GM12891 (cell line): ENCODE measurements around the gene PIGZ.

Source experiments
- DNase-seq: peaks from one replicate; pipeline ENCODE4 v3.0.0; 2011; ENCODE audit warnings: low spot score; ENCODE audit not compliant: insufficient read length
- FAIRE-seq: peaks from 2 replicates; lab custom pipeline; 2011; peaks lifted over from hg19 to GRCh38; lab: Jason Lieb, UNC
- PAX5 ChIP-seq: IDR thresholded peaks from 2 replicates; pipeline ENCODE4 v1.6.1; 2011; ENCODE audit warnings: low read length, moderate library complexity, mild to moderate bottlenecking; ENCODE audit not compliant: insufficient read depth, severe bottlenecking
- POLR2A ChIP-seq: IDR thresholded peaks from 2 replicates; pipeline ENCODE4 v1.6.1; 2011; ENCODE audit warnings: low read depth, low read length, control low read depth
- POLR2AphosphoS5 ChIP-seq: IDR thresholded peaks from 2 replicates; pipeline ENCODE4 v1.6.1; 2011; ENCODE audit warnings: low read depth, low read length, control low read depth
- POU2F2 ChIP-seq: IDR thresholded peaks from 2 replicates; pipeline ENCODE4 v1.6.1; 2011; ENCODE audit warnings: low read depth, mild to moderate bottlenecking, control low read depth, low read length, moderate library complexity
- SPI1 ChIP-seq: IDR thresholded peaks from 2 replicates; pipeline ENCODE4 v1.6.1; 2011; ENCODE audit warnings: low read depth, low read length, control low read depth
- TAF1 ChIP-seq: IDR thresholded peaks from 2 replicates; pipeline ENCODE4 v1.6.1; 2011; ENCODE audit warnings: low read depth, low read length, control low read depth

Gene PIGZ

DNA sequence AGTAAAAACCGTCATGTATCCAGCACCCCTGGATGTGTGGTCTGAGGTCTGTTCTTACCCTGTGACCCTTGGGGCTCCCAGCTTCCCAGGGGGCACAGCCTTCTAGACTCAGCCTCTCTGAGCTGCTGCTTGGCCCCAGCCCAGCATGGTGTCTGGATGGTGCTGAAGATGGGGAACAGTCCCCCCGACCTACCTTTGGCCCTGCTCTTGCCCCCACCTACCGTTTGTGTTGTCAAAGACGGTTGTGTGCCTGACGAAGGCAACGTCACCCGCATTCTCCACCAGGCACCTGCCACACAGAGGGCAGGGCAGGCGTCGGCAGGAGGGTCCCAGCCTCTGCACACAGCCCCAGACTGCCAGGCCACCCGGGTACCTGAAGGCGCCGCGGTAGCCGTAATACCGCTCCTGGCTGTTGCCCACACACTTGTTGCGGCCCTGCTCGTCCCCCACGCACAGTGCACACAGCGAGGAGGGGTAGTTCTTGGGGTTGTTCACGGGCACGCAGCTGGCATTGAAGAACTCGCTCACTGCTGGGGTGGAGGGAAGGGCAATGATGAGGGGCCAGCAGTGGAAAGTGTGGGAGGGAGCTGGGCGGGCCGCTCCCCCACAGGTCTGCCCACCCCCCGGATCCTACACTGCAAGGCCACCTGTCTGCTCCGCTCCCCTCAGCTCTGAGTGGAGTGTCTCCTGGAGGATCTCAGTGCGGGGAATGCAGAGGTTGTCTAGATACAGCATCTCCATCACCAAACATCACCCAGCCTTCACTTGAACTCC is 40.0 kb upstream of the PIGZ start:
- FAIRE-seq, result no peak
- no peak for TF ChIP-seq POLR2A
- no peak for TF ChIP-seq TAF1
- no peak for TF ChIP-seq SPI1
- no peak for TF ChIP-seq POU2F2
- TF ChIP-seq POLR2AphosphoS5, result no peak
- no peak for TF ChIP-seq PAX5

GRCh38 chr3:197007953-197008352 is 39.3 kb upstream of the PIGZ start:
- no peak for FAIRE-seq

More for the DNA sequence above, 40.0 kb upstream of the PIGZ start:
- no peak for DNase-seq

GRCh38 chr3:197007296-197007940 is 38.8 kb upstream of the PIGZ start:
- no peak for DNase-seq
- no peak for TF ChIP-seq TAF1
- no peak for FAIRE-seq

More at GRCh38 chr3:197007953-197008352, 39.3 kb upstream of the PIGZ start:
- DNase-seq, result no peak
- TF ChIP-seq SPI1, result no peak
- TF ChIP-seq PAX5, result no peak
- no peak for TF ChIP-seq POLR2AphosphoS5
- TF ChIP-seq POLR2A, result no peak
- no peak for TF ChIP-seq POU2F2
- TF ChIP-seq TAF1, result no peak

DNA sequence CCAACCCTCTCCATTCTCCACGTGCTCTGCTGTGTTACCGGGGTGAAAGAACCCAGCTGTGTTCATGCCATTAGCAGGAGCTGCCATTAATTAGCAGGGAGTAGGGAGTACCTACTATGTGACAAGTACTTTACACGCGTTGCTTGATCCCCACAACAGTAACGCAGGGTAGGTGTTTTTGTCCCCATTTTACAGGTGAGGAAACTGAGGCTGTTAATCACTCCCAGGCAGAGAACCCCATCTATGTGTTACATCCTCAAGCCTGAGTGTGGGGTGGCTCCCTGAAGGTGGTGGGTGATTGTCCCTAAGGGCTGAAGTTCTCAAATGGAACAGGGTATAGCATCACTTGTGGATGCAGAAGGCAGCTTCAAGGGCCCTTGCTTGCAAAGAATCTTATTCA is 38.2 kb upstream of the PIGZ start:
- no peak for TF ChIP-seq TAF1
- no peak for TF ChIP-seq POLR2A
- no peak for TF ChIP-seq POU2F2
- no peak for TF ChIP-seq POLR2AphosphoS5
- TF ChIP-seq PAX5, result no peak
- no peak for TF ChIP-seq SPI1
- FAIRE-seq, result no peak
- DNase-seq, result no peak

DNA sequence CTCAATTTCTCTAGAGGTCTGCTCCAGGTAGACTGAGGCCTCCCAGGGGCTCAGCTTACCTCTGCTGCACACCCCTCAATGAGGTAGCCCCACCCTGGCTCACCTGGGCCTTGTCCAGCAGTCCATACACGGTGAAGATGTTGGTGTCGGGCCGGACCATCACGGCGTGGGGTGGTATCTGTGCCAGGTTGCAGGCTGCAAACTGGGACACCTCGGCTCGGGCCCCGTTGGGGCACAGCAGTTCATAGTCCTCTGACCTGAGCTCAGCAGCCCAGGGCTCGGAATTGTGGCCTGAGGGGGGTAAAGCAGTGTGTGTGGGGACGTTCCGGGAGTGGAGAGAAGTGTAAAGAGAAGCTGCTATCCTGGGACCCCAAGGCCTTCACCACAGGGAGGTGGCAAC is 37.8 kb upstream of the PIGZ start:
- FAIRE-seq, result no peak
- TF ChIP-seq POU2F2 (no peak), POLR2A (no peak), SPI1 (no peak), PAX5 (no peak), POLR2AphosphoS5 (no peak), TAF1 (no peak)
- no peak for DNase-seq

- TF ChIP-seq POLR2AphosphoS5 (no peak), POU2F2 (no peak), POLR2A (no peak), PAX5 (no peak), TAF1 (no peak), SPI1 (no peak)
- FAIRE-seq (no peak), DNase-seq (no peak)
These were observed 35.1 kb upstream of the PIGZ start for GRCh38 chr3:197003461-197004385.

DNA sequence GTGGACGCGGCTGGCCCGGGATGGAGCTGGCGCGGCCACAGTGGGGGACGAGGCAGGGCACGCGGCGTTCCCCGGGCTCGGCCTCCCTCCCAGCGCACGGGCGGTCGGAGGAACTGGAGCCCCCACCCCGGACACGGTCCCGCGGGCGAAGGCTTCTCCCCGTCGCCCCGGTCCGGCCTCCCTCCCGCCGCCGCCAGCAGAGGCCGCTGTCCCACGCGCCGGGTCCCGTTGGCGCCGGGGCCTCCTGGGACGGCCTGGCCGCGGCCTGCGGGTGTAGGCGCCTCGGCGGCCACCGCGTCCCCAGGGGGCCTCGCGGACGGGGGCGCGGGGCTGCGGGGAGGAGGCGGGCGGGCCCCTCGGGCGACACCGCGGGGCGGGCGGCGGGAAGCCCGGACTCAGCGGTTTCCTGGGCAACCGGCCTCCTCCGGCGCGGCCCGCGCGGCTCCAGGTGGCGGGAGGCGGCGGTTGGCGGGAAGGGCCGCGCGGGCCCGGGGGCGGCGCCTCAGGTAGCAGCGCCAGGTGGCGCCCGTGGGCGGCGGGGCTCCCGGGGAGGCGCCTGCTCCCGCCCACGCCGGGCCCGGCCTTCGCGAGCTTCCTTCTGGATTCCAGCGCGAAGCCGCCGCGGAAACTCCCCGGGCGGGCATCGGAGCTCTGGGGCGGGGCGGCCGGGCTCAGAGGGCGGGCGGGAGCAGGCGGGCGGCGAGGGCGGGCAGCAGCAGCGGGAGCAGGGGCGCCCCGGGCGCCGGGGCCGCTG is 34.2 kb upstream of the PIGZ start:
- TF ChIP-seq POU2F2 (no peak), PAX5 (no peak), TAF1 (no peak), SPI1 (no peak), POLR2AphosphoS5 (no peak), POLR2A (no peak)
- peak; percentile 52 for FAIRE-seq
- DNase-seq, result peak; percentile 98

DNA sequence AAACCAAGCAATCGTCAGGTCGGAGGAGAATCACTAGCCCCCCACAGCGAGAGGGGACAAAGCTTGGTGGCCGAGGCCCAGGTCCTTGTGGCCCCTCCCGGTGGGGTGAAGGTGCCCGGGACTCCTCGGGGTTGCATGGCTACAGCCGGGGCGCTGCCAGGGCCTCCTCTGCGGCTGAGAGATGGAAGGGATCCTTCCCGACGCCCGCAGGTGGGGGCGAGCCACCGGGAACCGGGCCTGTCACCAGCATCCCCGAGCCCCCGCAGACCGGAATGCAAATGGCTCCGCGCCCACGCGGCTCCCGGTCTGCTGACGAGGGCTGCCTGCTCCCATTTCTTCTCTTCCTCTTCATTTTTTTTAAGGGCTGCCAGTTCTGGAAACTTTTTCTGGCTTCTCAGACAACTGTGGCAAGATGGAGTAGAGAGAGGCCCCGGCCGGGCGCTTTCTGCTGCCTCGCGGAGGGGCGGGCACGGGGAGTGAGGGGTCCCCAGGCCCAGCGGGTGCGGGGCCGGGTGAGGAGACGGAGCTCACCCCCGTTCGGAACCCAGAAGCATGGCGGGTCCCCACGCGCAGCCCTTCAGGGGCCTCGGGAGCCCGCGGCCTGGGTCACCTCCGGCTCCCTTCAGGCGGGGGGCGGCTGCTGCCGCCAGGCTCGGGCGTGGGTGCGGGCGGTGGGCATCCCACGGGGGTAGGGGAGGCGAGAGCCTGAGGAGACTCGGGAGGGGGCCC is 33.5 kb upstream of the PIGZ start:
- no peak for DNase-seq
- no peak for TF ChIP-seq SPI1
- no peak for TF ChIP-seq PAX5
- TF ChIP-seq TAF1, result no peak
- TF ChIP-seq POLR2AphosphoS5, result no peak
- TF ChIP-seq POU2F2, result no peak
- no peak for TF ChIP-seq POLR2A
- no peak for FAIRE-seq
